ENCODE measurements around the gene CADPS2.

DNA sequence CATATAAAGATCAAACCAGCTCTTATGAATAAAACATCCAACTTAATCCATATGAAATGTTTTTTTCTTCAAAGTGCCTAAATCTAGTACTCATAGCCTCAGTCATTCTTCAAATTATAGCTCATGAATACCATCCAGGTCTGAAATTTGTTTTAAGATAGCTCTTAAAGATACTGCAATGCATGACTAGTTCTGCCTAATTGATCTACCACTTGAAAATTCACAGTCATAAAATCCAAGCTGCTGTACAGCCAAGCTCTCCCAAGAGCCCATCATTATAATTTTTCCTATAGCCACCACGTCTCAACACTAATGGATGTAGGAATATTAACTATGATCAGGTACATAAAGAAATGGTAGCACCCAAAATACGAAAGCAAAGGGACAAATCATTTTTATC is 95.7 kb downstream of the CADPS2 start:
- TF ChIP-seq POLR2AphosphoS5 (IDR thresholded peaks at IDR 0.05) (no peak), POLR2A (IDR thresholded peaks at IDR 0.05) (no peak), EP300 (IDR thresholded peaks at IDR 0.05) (no peak)
- TF ChIP-seq, protein P1, sequence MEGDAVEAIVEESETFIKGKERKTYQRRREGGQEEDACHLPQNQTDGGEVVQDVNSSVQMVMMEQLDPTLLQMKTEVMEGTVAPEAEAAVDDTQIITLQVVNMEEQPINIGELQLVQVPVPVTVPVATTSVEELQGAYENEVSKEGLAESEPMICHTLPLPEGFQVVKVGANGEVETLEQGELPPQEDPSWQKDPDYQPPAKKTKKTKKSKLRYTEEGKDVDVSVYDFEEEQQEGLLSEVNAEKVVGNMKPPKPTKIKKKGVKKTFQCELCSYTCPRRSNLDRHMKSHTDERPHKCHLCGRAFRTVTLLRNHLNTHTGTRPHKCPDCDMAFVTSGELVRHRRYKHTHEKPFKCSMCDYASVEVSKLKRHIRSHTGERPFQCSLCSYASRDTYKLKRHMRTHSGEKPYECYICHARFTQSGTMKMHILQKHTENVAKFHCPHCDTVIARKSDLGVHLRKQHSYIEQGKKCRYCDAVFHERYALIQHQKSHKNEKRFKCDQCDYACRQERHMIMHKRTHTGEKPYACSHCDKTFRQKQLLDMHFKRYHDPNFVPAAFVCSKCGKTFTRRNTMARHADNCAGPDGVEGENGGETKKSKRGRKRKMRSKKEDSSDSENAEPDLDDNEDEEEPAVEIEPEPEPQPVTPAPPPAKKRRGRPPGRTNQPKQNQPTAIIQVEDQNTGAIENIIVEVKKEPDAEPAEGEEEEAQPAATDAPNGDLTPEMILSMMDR (IDR thresholded peaks at IDR 0.05): no peak
